ENCODE measurements around the gene VPS37C. TPM values are rescaled to one million over a fixed set of nuclear protein-coding genes. Genes with fewer than 3 reads are reported as not detected.

VPS37C gene
- polyA plus RNA-seq (2011; rRNA removed) (9.3 and 11.3 TPM in 2 replicates), polyA plus RNA-seq (2017; fragmentation: RNase III; extraction: RNeasy Plus Mini Kit Qiagen cat#74134 plus additional on column Dnase treatment) (8.9 to 10.9 TPM (median 9.9 TPM) in 3 replicates), polyA minus RNA-seq (2011; rRNA and poly(A)+ RNA removed) (8.0 and 9.2 TPM in 2 replicates)
- 9.5 and 12.9 TPM in 2 replicates for polyA plus RNA-seq (2012; cell fraction: cytosol; rRNA removed)
- 22.1 and 23.6 TPM in 2 replicates for polyA plus RNA-seq (2012; cell fraction: nucleus; rRNA removed)

DNA sequence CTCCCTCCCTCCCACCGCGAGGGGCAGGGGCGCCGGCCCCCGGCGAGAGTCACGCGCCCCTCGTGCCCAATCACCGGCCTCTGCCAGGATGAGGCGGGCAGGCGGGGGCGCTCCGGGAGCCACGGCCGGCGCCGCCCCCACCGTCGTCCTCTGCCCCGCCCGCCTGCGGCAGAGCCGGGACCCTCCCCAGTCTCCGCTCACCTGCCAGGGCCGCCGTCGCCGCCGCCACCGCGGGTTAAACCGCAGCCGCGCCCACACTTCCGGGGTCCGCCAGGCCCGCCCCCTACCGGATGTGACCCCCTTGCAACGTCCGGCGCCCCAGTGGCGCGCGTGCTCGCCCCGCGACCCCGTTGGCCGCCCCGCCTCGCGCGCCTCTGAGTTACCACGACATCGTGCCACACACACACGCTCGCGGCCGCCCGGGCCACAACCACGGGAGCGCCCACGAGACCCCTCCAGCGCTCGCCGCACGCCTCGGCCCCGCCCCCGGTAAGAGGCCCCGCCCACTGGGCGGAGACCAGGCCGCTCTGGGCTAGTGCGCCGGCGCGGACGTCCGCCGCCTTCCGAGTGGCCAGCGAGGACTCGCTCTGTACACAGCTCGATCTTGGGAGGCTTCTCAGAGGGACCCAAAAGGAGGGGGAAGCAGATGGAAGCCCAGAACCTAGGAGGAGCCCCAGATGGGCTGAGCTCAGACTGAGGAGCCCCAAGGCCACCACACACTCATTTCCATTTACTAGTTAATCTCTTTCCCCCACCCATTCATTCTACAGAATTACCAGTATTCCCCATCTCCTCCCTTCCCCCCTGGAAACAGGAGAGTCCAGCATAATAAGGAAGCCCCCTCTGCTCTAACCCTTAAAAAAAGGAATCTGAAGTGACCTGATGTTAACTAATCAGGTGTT, at the start of gene VPS37C:
Gene VPS37C, minus strand, starts transcription at position 237 of the 902 bp plus-strand sequence. CDS start 22,597 bp downstream, outside the sequence.
- DNase-seq (ENCODE audit: low read depth in 1 of 2, low spot score in 1 of 2) = peak; percentile 89 to 97
- Histone ChIP-seq H3K27ac (peak within 1 kb of the TSS; percentile 93 to 98), H3K4me3 (peak within 1 kb of the TSS; percentile 75), H3K4me2 (peak within 1 kb of the TSS; percentile 95), H3K9me3 (peaks cover 1% of the 10 kb centered on the region; the same call in 1 of the 3 replicates), H3K4me1 (peaks cover 25% of the 10 kb centered on the region)
- POLR2A ChIA-PET = interaction anchor here (0.9 to 1.0 kb wide), 2 partner anchors 8 to 120 kb away, joined by 3 to 4 read pairs; no protein-coding TSS in a partner anchor
- CTCF ChIA-PET = interaction anchor here (1.3 to 1.5 kb wide), 2 partner anchors 93 to 331 kb away, joined by 3 read pairs; no protein-coding TSS in a partner anchor
- no peak for FAIRE-seq
- peak; percentile 91 to 95 for ATAC-seq
- WGBS (ENCODE audit: missing lambda C conversion rate) = 0% methylated on average over 1 of the region's 85 CpGs
- no peak for TF ChIP-seq RARB (CRISPR knock-in tag; IDR thresholded peaks at IDR 0.05)
- no peak for TF ChIP-seq SREBF2 (IDR thresholded peaks at IDR 0.05)
- TF ChIP-seq EHMT2 (IDR thresholded peaks at IDR 0.05; ENCODE audit: low read depth) = no peak
- no peak for TF ChIP-seq POLR2AphosphoS2 (conservative IDR thresholded peaks at IDR 0.05; ENCODE audit: low read length)
- TF ChIP-seq CBX2 (IDR thresholded peaks at IDR 0.05; ENCODE audit: borderline replicate concordance, low read depth) = no peak
- peak; percentile 84 for TF ChIP-seq POLR2A (IDR thresholded peaks at IDR 0.05; ENCODE audit: low read length)
- no peak for TF ChIP-seq RFX5 (IDR thresholded peaks at IDR 0.05)
- TF ChIP-seq, protein P1, sequence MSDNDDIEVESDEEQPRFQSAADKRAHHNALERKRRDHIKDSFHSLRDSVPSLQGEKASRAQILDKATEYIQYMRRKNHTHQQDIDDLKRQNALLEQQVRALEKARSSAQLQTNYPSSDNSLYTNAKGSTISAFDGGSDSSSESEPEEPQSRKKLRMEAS (IDR thresholded peaks at IDR 0.05) = peak; percentile 68; the same call in 1 of the 2 replicates
- TF ChIP-seq, protein P2, sequence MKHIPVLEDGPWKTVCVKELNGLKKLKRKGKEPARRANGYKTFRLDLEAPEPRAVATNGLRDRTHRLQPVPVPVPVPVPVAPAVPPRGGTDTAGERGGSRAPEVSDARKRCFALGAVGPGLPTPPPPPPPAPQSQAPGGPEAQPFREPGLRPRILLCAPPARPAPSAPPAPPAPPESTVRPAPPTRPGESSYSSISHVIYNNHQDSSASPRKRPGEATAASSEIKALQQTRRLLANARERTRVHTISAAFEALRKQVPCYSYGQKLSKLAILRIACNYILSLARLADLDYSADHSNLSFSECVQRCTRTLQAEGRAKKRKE (CRISPR knock-in tag; IDR thresholded peaks at IDR 0.05; ENCODE audit: low read depth) = no peak
- no peak for TF ChIP-seq RAD21 (conservative IDR thresholded peaks at IDR 0.05 in 1 of 2, IDR thresholded peaks at IDR 0.05 in 1 of 2)
- no peak for TF ChIP-seq NPAS2 (CRISPR knock-in tag; IDR thresholded peaks at IDR 0.05; ENCODE audit: borderline replicate concordance)
- TF ChIP-seq, protein P3, sequence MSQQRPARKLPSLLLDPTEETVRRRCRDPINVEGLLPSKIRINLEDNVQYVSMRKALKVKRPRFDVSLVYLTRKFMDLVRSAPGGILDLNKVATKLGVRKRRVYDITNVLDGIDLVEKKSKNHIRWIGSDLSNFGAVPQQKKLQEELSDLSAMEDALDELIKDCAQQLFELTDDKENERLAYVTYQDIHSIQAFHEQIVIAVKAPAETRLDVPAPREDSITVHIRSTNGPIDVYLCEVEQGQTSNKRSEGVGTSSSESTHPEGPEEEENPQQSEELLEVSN (IDR thresholded peaks at IDR 0.05; ENCODE audit: borderline replicate concordance, low read depth) = peak; percentile 40; the same call in 1 of the 2 replicates
- TF ChIP-seq KDM1A (IDR thresholded peaks at IDR 0.05; ENCODE audit: low read depth) = no peak
- TF ChIP-seq TFCP2L1 (CRISPR knock-in tag; IDR thresholded peaks at IDR 0.05) = no peak
- TF ChIP-seq CEBPB (IDR thresholded peaks at IDR 0.05) = no peak
- no peak for TF ChIP-seq FOXS1 (CRISPR knock-in tag; IDR thresholded peaks at IDR 0.05)
- TF ChIP-seq ZNF302 (CRISPR knock-in tag; IDR thresholded peaks at IDR 0.05) = no peak
- TF ChIP-seq SMC3 (IDR thresholded peaks at IDR 0.05) = no peak
- TF ChIP-seq PHF8 (IDR thresholded peaks at IDR 0.05; ENCODE audit: borderline replicate concordance, low read depth) = peak; percentile 60; the same call in 1 of the 2 replicates
- TF ChIP-seq, protein P4, sequence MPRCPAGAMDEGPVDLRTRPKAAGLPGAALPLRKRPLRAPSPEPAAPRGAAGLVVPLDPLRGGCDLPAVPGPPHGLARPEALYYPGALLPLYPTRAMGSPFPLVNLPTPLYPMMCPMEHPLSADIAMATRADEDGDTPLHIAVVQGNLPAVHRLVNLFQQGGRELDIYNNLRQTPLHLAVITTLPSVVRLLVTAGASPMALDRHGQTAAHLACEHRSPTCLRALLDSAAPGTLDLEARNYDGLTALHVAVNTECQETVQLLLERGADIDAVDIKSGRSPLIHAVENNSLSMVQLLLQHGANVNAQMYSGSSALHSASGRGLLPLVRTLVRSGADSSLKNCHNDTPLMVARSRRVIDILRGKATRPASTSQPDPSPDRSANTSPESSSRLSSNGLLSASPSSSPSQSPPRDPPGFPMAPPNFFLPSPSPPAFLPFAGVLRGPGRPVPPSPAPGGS (IDR thresholded peaks at IDR 0.05) = peak; percentile 88; the same call in 1 of the 3 replicates
- TF ChIP-seq, protein P5, sequence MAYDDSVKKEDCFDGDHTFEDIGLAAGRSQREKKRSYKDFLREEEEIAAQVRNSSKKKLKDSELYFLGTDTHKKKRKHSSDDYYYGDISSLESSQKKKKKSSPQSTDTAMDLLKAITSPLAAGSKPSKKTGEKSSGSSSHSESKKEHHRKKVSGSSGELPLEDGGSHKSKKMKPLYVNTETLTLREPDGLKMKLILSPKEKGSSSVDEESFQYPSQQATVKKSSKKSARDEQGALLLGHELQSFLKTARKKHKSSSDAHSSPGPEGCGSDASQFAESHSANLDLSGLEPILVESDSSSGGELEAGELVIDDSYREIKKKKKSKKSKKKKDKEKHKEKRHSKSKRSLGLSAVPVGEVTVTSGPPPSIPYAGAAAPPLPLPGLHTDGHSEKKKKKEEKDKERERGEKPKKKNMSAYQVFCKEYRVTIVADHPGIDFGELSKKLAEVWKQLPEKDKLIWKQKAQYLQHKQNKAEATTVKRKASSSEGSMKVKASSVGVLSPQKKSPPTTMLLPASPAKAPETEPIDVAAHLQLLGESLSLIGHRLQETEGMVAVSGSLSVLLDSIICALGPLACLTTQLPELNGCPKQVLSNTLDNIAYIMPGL (CRISPR knock-in tag; IDR thresholded peaks at IDR 0.05; ENCODE audit: borderline replicate concordance) = no peak
- TF ChIP-seq HOXA7 (CRISPR knock-in tag; IDR thresholded peaks at IDR 0.05) = no peak
- no peak for TF ChIP-seq HOXB13 (CRISPR knock-in tag; IDR thresholded peaks at IDR 0.05; ENCODE audit: low read depth)
- no peak for TF ChIP-seq HDAC2 (IDR thresholded peaks at IDR 0.05)
- TF ChIP-seq, protein P6, sequence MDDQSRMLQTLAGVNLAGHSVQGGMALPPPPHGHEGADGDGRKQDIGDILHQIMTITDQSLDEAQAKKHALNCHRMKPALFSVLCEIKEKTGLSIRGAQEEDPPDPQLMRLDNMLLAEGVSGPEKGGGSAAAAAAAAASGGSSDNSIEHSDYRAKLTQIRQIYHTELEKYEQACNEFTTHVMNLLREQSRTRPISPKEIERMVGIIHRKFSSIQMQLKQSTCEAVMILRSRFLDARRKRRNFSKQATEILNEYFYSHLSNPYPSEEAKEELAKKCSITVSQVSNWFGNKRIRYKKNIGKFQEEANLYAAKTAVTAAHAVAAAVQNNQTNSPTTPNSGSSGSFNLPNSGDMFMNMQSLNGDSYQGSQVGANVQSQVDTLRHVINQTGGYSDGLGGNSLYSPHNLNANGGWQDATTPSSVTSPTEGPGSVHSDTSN (IDR thresholded peaks at IDR 0.05) = no peak
- no peak for TF ChIP-seq ZFP36 (IDR thresholded peaks at IDR 0.05; ENCODE audit: borderline replicate concordance, partially characterized antibody)
- TF ChIP-seq MYC (IDR thresholded peaks at IDR 0.05; ENCODE audit: borderline replicate concordance, low read length) = 0 out of 2 replicates have a peak, but pooled peaks have one; percentile 62
- no peak for TF ChIP-seq CHD2 (IDR thresholded peaks at IDR 0.05; ENCODE audit: low read length, partially characterized antibody)
- TF ChIP-seq BHLHE40 (IDR thresholded peaks at IDR 0.05; ENCODE audit: low read depth, low read length) = no peak
- no peak for TF ChIP-seq KDM5A (IDR thresholded peaks at IDR 0.05)
- TF ChIP-seq, protein P7, sequence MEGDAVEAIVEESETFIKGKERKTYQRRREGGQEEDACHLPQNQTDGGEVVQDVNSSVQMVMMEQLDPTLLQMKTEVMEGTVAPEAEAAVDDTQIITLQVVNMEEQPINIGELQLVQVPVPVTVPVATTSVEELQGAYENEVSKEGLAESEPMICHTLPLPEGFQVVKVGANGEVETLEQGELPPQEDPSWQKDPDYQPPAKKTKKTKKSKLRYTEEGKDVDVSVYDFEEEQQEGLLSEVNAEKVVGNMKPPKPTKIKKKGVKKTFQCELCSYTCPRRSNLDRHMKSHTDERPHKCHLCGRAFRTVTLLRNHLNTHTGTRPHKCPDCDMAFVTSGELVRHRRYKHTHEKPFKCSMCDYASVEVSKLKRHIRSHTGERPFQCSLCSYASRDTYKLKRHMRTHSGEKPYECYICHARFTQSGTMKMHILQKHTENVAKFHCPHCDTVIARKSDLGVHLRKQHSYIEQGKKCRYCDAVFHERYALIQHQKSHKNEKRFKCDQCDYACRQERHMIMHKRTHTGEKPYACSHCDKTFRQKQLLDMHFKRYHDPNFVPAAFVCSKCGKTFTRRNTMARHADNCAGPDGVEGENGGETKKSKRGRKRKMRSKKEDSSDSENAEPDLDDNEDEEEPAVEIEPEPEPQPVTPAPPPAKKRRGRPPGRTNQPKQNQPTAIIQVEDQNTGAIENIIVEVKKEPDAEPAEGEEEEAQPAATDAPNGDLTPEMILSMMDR (IDR thresholded peaks at IDR 0.05) = no peak; the same call in 2 of the 3 replicates
